GM18868 (cell line): ENCODE results near the gene PDLIM4.

Source experiments
- ATAC-seq: cut with Tn5 transposase; IDR thresholded peaks from one replicate; pipeline ENCODE4 v1.9.1; 2021; ENCODE audit warnings: mild to moderate bottlenecking, moderate library complexity; ENCODE audit not compliant: unreplicated experiment

PDLIM4 gene

GRCh38 chr5:132251220-132251725 is 6.2 kb upstream of the PDLIM4 start:
- ATAC-seq: no peak

- ATAC-seq: no peak
Measured at GRCh38 chr5:132253008-132253441, 4.5 kb upstream of the PDLIM4 start.

GRCh38 chr5:132253452-132254320 is 3.8 kb upstream of the PDLIM4 start:
- ATAC-seq: no peak

- ATAC-seq: no peak
Measured at GRCh38 chr5:132254321-132254977, 3.0 kb upstream of the PDLIM4 start.

GRCh38 chr5:132256086-132256782 is 1.3 kb upstream of the PDLIM4 start:
- ATAC-seq: no peak

- ATAC-seq: no peak
Measured at GRCh38 chr5:132256783-132257130, 739 bp upstream of the PDLIM4 start.

- ATAC-seq: no peak
Measured at GRCh38 chr5:132258102-132259068, 889 bp downstream of the PDLIM4 start.

- no peak for ATAC-seq
Measured at GRCh38 chr5:132259069-132259851, 1.8 kb downstream of the PDLIM4 start.

- no peak for ATAC-seq
Measured at GRCh38 chr5:132260051-132260450, 2.6 kb downstream of the PDLIM4 start.

GRCh38 chr5:132260714-132261551 is 3.4 kb downstream of the PDLIM4 start:
- peak; percentile 68 for ATAC-seq

- ATAC-seq: no peak
Measured at GRCh38 chr5:132261881-132262845, 4.7 kb downstream of the PDLIM4 start.

- ATAC-seq: no peak
Measured at GRCh38 chr5:132262882-132263547, 5.5 kb downstream of the PDLIM4 start.

- ATAC-seq: no peak
Measured at GRCh38 chr5:132263548-132264261, 6.2 kb downstream of the PDLIM4 start.

GRCh38 chr5:132264546-132265335 is 7.2 kb downstream of the PDLIM4 start:
- ATAC-seq: no peak

- no peak for ATAC-seq
Measured at GRCh38 chr5:132265336-132266030, 8.0 kb downstream of the PDLIM4 start.
